Thoracic aorta (tissue), 2 donors: ENCODE results near the gene MUC21. TPM values are rescaled to one million over a fixed set of nuclear protein-coding genes. Genes with fewer than 3 reads are reported as not detected.

Experiments used
- ATAC-seq: fragments of 150-250 bp; one replicate; pipeline ENCODE4 v1.8.0; 2017; ENCODE audit warnings: low read depth; ENCODE audit not compliant: insufficient number of reproducible peaks, low FRiP score
- DNase-seq: peaks from one replicate; pipeline ENCODE4 v3.0.0-alpha.2; 2020; ENCODE audit warnings: low spot score
- H3K27ac ChIP-seq, 2 donors: fragments of 200-600 bp; sonication (generic); 1 replicate in 1 of 2; 2 replicates in 1 of 2; pipeline ENCODE4 v1.5.1; 2016; ENCODE audit warnings: mild to moderate bottlenecking in 2 of 2, moderate library complexity in 2 of 2
- H3K27me3 ChIP-seq: fragments of 200-600 bp; sonication (generic); replicated peaks from 2 replicates; pipeline ENCODE4 v1.6.0; 2016; ENCODE audit warnings: mild to moderate bottlenecking; ENCODE audit not compliant: insufficient read depth
- H3K36me3 ChIP-seq: fragments of 200-600 bp; sonication (generic); one replicate; pipeline ENCODE4 v1.5.1; 2016
- H3K4me1 ChIP-seq, 2 donors: fragments of 200-600 bp; sonication (generic); 1 replicate in 1 of 2; 2 replicates in 1 of 2; pipeline versions ENCODE4 v1.5.1 to v1.6.0; 2016; ENCODE audit warnings: low read depth in 2 of 2, mild to moderate bottlenecking in 1 of 2; ENCODE audit not compliant: control insufficient read depth in 1 of 2
- H3K4me3 ChIP-seq: fragments of 200-600 bp; sonication (generic); 2 replicates; pipeline ENCODE4 v1.5.1; 2016; ENCODE audit warnings: mild to moderate bottlenecking
- H3K9me3 ChIP-seq: fragments of 200-600 bp; sonication (generic); 2 replicates; pipeline ENCODE4 v1.5.1; 2016
- CTCF ChIP-seq: fragments of 200-600 bp; sonication (generic); IDR thresholded peaks from one replicate; pipeline ENCODE4 v1.5.1; 2019; ENCODE audit warnings: antibody characterized with exemption
- total RNA-seq, 2 donors: library from RNA; depleted of rRNA; stranded (reverse); fragments of >200 nt; gene quantifications; one replicate each; pipeline versions ENCODE4 v1.1.0 to v1.2.3, GENCODE V29; 2016

Gene MUC21
- total RNA-seq, 2 donors from 2014 or later, result not detected

GRCh38 chr6:31035862-31036497 is 52.5 kb downstream of the MUC21 start:
- Histone ChIP-seq H3K9me3 (no peaks in the 10 kb centered on the region), H3K4me3 (no peak overlapping the region), H3K27me3 (no peaks in the 10 kb centered on the region), H3K36me3 (no peaks in the 10 kb centered on the region), H3K4me1 (no peaks in the 10 kb centered on the region), H3K27ac (no peak overlapping the region)
- no peak for ATAC-seq
- no peak for DNase-seq
- no peak for TF ChIP-seq CTCF

- no peaks in the 10 kb centered on the region for H3K9me3 ChIP-seq
- no peak overlapping the region for H3K27ac ChIP-seq
- no peak overlapping the region for H3K4me3 ChIP-seq
- no peaks in the 10 kb centered on the region for H3K36me3 ChIP-seq
- H3K27me3 ChIP-seq, result no peaks in the 10 kb centered on the region
- TF ChIP-seq CTCF, result no peak
- H3K4me1 ChIP-seq, result no peaks in the 10 kb centered on the region
- no peak for ATAC-seq
- DNase-seq, result no peak
Observed at GRCh38 chr6:31037169-31037568, 53.7 kb downstream of the MUC21 start.

- ATAC-seq (no peak), DNase-seq (no peak)
- TF ChIP-seq CTCF, result no peak
- Histone ChIP-seq H3K27me3 (no peaks in the 10 kb centered on the region), H3K4me1 (no peaks in the 10 kb centered on the region), H3K9me3 (no peaks in the 10 kb centered on the region), H3K27ac (no peak overlapping the region), H3K4me3 (no peak overlapping the region), H3K36me3 (no peaks in the 10 kb centered on the region)
Observed at GRCh38 chr6:31037682-31038081, 54.2 kb downstream of the MUC21 start.

GRCh38 chr6:31038559-31038958 is 55.0 kb downstream of the MUC21 start:
- H3K27ac ChIP-seq, result no peak overlapping the region
- TF ChIP-seq CTCF, result no peak
- H3K9me3 ChIP-seq, result no peaks in the 10 kb centered on the region
- no peaks in the 10 kb centered on the region for H3K27me3 ChIP-seq
- no peak overlapping the region for H3K4me3 ChIP-seq
- ATAC-seq (no peak), DNase-seq (no peak)
- no peaks in the 10 kb centered on the region for H3K36me3 ChIP-seq
- H3K4me1 ChIP-seq, result no peaks in the 10 kb centered on the region

Other genes starting within 250 kb of the MUC21 start
- 100 to 1,000 TPM; 135 to 177 TPM for gene FLOT1, start 241.0 kb upstream of the MUC21 start, total RNA-seq
- 10 to 100 TPM; 43.5 to 43.8 TPM for gene IER3, start 239.2 kb upstream of the MUC21 start, total RNA-seq
- gene DDR1, start 99.2 kb upstream of the MUC21 start, total RNA-seq, result 10 to 100 TPM; 22.1 to 23.8 TPM
- gene GTF2H4, start 75.5 kb upstream of the MUC21 start, total RNA-seq, result 10 to 100 TPM; 14.9 to 42.2 TPM
- gene VARS2, start 69.5 kb upstream of the MUC21 start, total RNA-seq, result 10 to 100 TPM; 20.2 to 26.0 TPM
- gene SFTA2, start 51.5 kb upstream of the MUC21 start, total RNA-seq, result not detected
- gene MUCL3, start 42.7 kb upstream of the MUC21 start, total RNA-seq, result 10 to 100 TPM in 1 of 2 donors, not detected in 1; 13.8 TPM
- gene MUC22, start 26.8 kb downstream of the MUC21 start, total RNA-seq, result not detected
- gene C6orf15, start 128.9 kb downstream of the MUC21 start, total RNA-seq, result not detected
- gene PSORS1C1, start 131.1 kb downstream of the MUC21 start, total RNA-seq, result 1 to 10 TPM; 3.7 to 6.8 TPM
- gene CDSN, start 136.7 kb downstream of the MUC21 start, total RNA-seq, result 1 to 10 TPM in 1 of 2 donors, under 1 TPM in 1; 0.28 to 1.6 TPM
- not detected for gene PSORS1C2, start 155.3 kb downstream of the MUC21 start, total RNA-seq
- 10 to 100 TPM; 11.1 to 31.6 TPM for gene CCHCR1, start 174.1 kb downstream of the MUC21 start, total RNA-seq
- 10 to 100 TPM in 1 of 2 donors, 1 to 10 TPM in 1; 1.6 to 15.7 TPM for gene TCF19, start 174.9 kb downstream of the MUC21 start, total RNA-seq
- 10 to 100 TPM in 1 of 2 donors, 1 to 10 TPM in 1; 4.0 to 12.9 TPM for gene POU5F1, start 187.0 kb downstream of the MUC21 start, total RNA-seq